Measurements from ENCODE around the gene AKT2.
"Not testable (repeated sequence)": the region's sequence is repeated elsewhere in the genome, so short reads cannot be mapped to it uniquely, and the experiment has no call there.

AKT2 gene
- 127 to 188 (median 157) reads per million in 9 experiments for total RNA-seq

- Mint-ChIP-seq H3K27ac (peak within 1 kb of the TSS; percentile 95 to 97), H3K9me3 (no peaks in the 10 kb centered on the region), H3K27me3 (no peaks in the 10 kb centered on the region), H3K4me3 (peak within 1 kb of the TSS; percentile 88 to 89), H3K4me1 (ENCODE audit: low read depth in 2 of 2) (peaks cover 42 to 46% of the 10 kb centered on the region in 2 donors), H3K36me3 (ENCODE audit: insufficient read depth) (peaks cover 36% of the 10 kb centered on the region)
- DNase-seq (peak; percentile 70 to 79 (median 73)), ATAC-seq (replicated peaks) (peak; percentile 55)
Measured at GRCh38 chr19:40284501-40285352, at the start of gene AKT2. Gene AKT2 (minus strand): TSS chr19:40285345. CDS start chr19:40265267, 20,078 bp downstream.

GRCh38 chr19:40333083-40333482 is 47.9 kb upstream of the AKT2 start:
- not testable (repeated sequence) for H3K27me3 Mint-ChIP-seq; DNase-seq; H3K27ac Mint-ChIP-seq; H3K9me3 Mint-ChIP-seq; H3K4me3 Mint-ChIP-seq; ATAC-seq (replicated peaks); H3K4me1 Mint-ChIP-seq (ENCODE audit: low read depth in 2 of 2)
- H3K36me3 Mint-ChIP-seq (ENCODE audit: insufficient read depth): peaks cover 47% of the 10 kb centered on the region

GRCh38 chr19:40332669-40333068 is 47.5 kb upstream of the AKT2 start:
- DNase-seq (no peak), ATAC-seq (replicated peaks) (no peak)
- Mint-ChIP-seq H3K27me3 (no peaks in the 10 kb centered on the region), H3K9me3 (no peaks in the 10 kb centered on the region), H3K27ac (no peak overlapping the region), H3K36me3 (ENCODE audit: insufficient read depth) (peaks cover 47% of the 10 kb centered on the region), H3K4me1 (ENCODE audit: low read depth in 2 of 2) (peaks cover 0 to under 1% of the 10 kb centered on the region in 2 donors), H3K4me3 (no peak overlapping the region)

- peaks cover 58% of the 10 kb centered on the region for H3K36me3 Mint-ChIP-seq (ENCODE audit: insufficient read depth)
Measured at GRCh38 chr19:40331052-40331451, 45.9 kb upstream of the AKT2 start.

GRCh38 chr19:40326201-40326600 is 41.1 kb upstream of the AKT2 start:
- H3K36me3 Mint-ChIP-seq (ENCODE audit: insufficient read depth): peaks cover 59% of the 10 kb centered on the region
- no peaks in the 10 kb centered on the region for H3K27me3 Mint-ChIP-seq
- DNase-seq: no peak
- H3K27ac Mint-ChIP-seq: no peak overlapping the region
- H3K4me1 Mint-ChIP-seq (ENCODE audit: low read depth in 2 of 2): no peaks in the 10 kb centered on the region
- H3K4me3 Mint-ChIP-seq: no peak overlapping the region
- ATAC-seq (replicated peaks): no peak
- H3K9me3 Mint-ChIP-seq: no peaks in the 10 kb centered on the region

More at GRCh38 chr19:40331052-40331451, 45.9 kb upstream of the AKT2 start:
- Mint-ChIP-seq H3K4me3 (no peak overlapping the region), H3K27ac (no peak overlapping the region), H3K4me1 (ENCODE audit: low read depth in 2 of 2) (no peaks in the 10 kb centered on the region), H3K27me3 (no peaks in the 10 kb centered on the region), H3K9me3 (no peaks in the 10 kb centered on the region)
- DNase-seq: no peak
- ATAC-seq (replicated peaks): no peak

GRCh38 chr19:40323705-40324104 is 38.6 kb upstream of the AKT2 start:
- no peak for ATAC-seq (replicated peaks)
- no peak overlapping the region for H3K4me3 Mint-ChIP-seq
- H3K4me1 Mint-ChIP-seq (ENCODE audit: low read depth in 2 of 2): peaks cover 0 to 2% of the 10 kb centered on the region in 2 donors
- no peaks in the 10 kb centered on the region for H3K27me3 Mint-ChIP-seq
- no peak for DNase-seq
- no peak overlapping the region for H3K27ac Mint-ChIP-seq
- no peaks in the 10 kb centered on the region for H3K9me3 Mint-ChIP-seq
- peaks cover 54% of the 10 kb centered on the region for H3K36me3 Mint-ChIP-seq (ENCODE audit: insufficient read depth)

GRCh38 chr19:40322951-40323615 is 37.9 kb upstream of the AKT2 start:
- no peaks in the 10 kb centered on the region for H3K27me3 Mint-ChIP-seq
- peak overlapping the region in 1 of 2 donors; percentile 12 for H3K27ac Mint-ChIP-seq
- ATAC-seq (replicated peaks) (no peak), DNase-seq (no peak)
- peaks cover 0 to 2% of the 10 kb centered on the region in 2 donors for H3K4me1 Mint-ChIP-seq (ENCODE audit: low read depth in 2 of 2)
- peaks cover 54% of the 10 kb centered on the region for H3K36me3 Mint-ChIP-seq (ENCODE audit: insufficient read depth)
- no peak overlapping the region for H3K4me3 Mint-ChIP-seq
- no peaks in the 10 kb centered on the region for H3K9me3 Mint-ChIP-seq

GRCh38 chr19:40322271-40322610 is 37.1 kb upstream of the AKT2 start:
- no peaks in the 10 kb centered on the region for H3K9me3 Mint-ChIP-seq
- no peak for ATAC-seq (replicated peaks)
- H3K4me3 Mint-ChIP-seq: no peak overlapping the region
- no peak for DNase-seq
- peaks cover 52% of the 10 kb centered on the region for H3K36me3 Mint-ChIP-seq (ENCODE audit: insufficient read depth)
- H3K27ac Mint-ChIP-seq: peak overlapping the region; percentile 12 to 38
- H3K27me3 Mint-ChIP-seq: no peaks in the 10 kb centered on the region
- H3K4me1 Mint-ChIP-seq (ENCODE audit: low read depth in 2 of 2): peaks cover 0 to 2% of the 10 kb centered on the region in 2 donors

- H3K36me3 Mint-ChIP-seq (ENCODE audit: insufficient read depth): peaks cover 47% of the 10 kb centered on the region
- H3K27me3 Mint-ChIP-seq: no peaks in the 10 kb centered on the region
- no peak overlapping the region for H3K4me3 Mint-ChIP-seq
- peaks cover 0 to 2% of the 10 kb centered on the region in 2 donors for H3K4me1 Mint-ChIP-seq (ENCODE audit: low read depth in 2 of 2)
- no peak overlapping the region for H3K27ac Mint-ChIP-seq
- no peaks in the 10 kb centered on the region for H3K9me3 Mint-ChIP-seq
- no peak for ATAC-seq (replicated peaks)
- DNase-seq: no peak
Measured at GRCh38 chr19:40321566-40322270, 36.6 kb upstream of the AKT2 start.

GRCh38 chr19:40321076-40321475 is 35.9 kb upstream of the AKT2 start:
- no peak for DNase-seq
- no peak overlapping the region for H3K4me3 Mint-ChIP-seq
- no peak for ATAC-seq (replicated peaks)
- H3K27ac Mint-ChIP-seq: no peak overlapping the region
- no peaks in the 10 kb centered on the region for H3K27me3 Mint-ChIP-seq
- H3K36me3 Mint-ChIP-seq (ENCODE audit: insufficient read depth): peaks cover 42% of the 10 kb centered on the region
- H3K9me3 Mint-ChIP-seq: no peaks in the 10 kb centered on the region
- peaks cover 0 to 2% of the 10 kb centered on the region in 2 donors for H3K4me1 Mint-ChIP-seq (ENCODE audit: low read depth in 2 of 2)

- Mint-ChIP-seq H3K36me3 (ENCODE audit: insufficient read depth) (peaks cover 37% of the 10 kb centered on the region), H3K27ac (no peak overlapping the region), H3K4me3 (no peak overlapping the region)
Measured at GRCh38 chr19:40320558-40320935, 35.4 kb upstream of the AKT2 start.

GRCh38 chr19:40317338-40317737 is 32.2 kb upstream of the AKT2 start:
- H3K4me1 Mint-ChIP-seq (ENCODE audit: low read depth in 2 of 2): peaks cover 0 to 2% of the 10 kb centered on the region in 2 donors
- no peak overlapping the region for H3K27ac Mint-ChIP-seq
- no peaks in the 10 kb centered on the region for H3K9me3 Mint-ChIP-seq

More at GRCh38 chr19:40320558-40320935, 35.4 kb upstream of the AKT2 start:
- Mint-ChIP-seq H3K9me3 (no peaks in the 10 kb centered on the region), H3K4me1 (ENCODE audit: low read depth in 2 of 2) (peaks cover 0 to 2% of the 10 kb centered on the region in 2 donors), H3K27me3 (no peaks in the 10 kb centered on the region)
- no peak for DNase-seq
- no peak for ATAC-seq (replicated peaks)

GRCh38 chr19:40315812-40316470 is 30.8 kb upstream of the AKT2 start:
- Mint-ChIP-seq H3K27me3 (no peaks in the 10 kb centered on the region), H3K9me3 (no peaks in the 10 kb centered on the region), H3K36me3 (ENCODE audit: insufficient read depth) (peaks cover 10% of the 10 kb centered on the region), H3K27ac (peak overlapping the region in 1 of 2 donors; percentile 35), H3K4me1 (ENCODE audit: low read depth in 2 of 2) (peaks cover 0 to 2% of the 10 kb centered on the region in 2 donors), H3K4me3 (no peak overlapping the region)
- no peak for ATAC-seq (replicated peaks)
- no peak for DNase-seq

More at GRCh38 chr19:40317338-40317737, 32.2 kb upstream of the AKT2 start:
- ATAC-seq (replicated peaks) (no peak), DNase-seq (no peak)
- peaks cover 14% of the 10 kb centered on the region for H3K36me3 Mint-ChIP-seq (ENCODE audit: insufficient read depth)
- no peak overlapping the region for H3K4me3 Mint-ChIP-seq
- H3K27me3 Mint-ChIP-seq: no peaks in the 10 kb centered on the region
